Endometrial microvascular endothelial cells (primary cell): ENCODE results near the gene RANBP9. TPM values are rescaled to one million over a fixed set of nuclear protein-coding genes. Genes with fewer than 3 reads are reported as not detected.

Source experiments
- in situ Hi-C: cut with HindIII; loops from 2 replicates; pipeline ENCODE4 v1.10.0; 2017; ENCODE audit warnings: low sequenced_read_pairs, low pct_unique_long_range_greater_than_20kb; ENCODE audit errors: inconsistent ontology term
- total RNA-seq: library from RNA; depleted of rRNA; stranded (reverse); fragments of >200 nt; gene quantifications from one replicate; pipeline ENCODE4 v1.2.3, GENCODE V29; 2015; ENCODE audit errors: inconsistent ontology term

Gene RANBP9
- total RNA-seq, 1 donor from 2014 or later = 26.0 TPM

DNA sequence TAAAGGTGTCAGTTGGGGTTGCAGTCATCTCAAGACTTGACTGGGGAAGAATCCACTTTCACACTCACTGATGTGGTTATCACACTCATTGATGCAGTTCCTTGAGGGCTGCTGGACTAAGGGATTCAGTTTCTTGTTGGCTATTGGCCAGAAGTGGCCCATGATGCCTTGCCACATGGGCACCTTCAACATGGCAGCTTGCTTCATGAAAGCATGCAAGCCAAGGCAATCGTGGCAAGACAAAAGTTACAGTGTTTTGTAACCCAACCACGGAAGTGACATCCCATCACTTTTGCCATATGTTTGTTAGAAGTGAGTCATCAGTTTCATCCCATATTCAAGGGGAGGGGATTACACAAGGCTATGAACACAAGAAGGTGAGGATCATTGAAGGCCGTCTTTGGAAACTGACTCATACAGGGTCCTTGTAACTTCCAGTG lies 3.8 kb upstream of the RANBP9 start:
- in situ Hi-C loops = no loop called here

DNA sequence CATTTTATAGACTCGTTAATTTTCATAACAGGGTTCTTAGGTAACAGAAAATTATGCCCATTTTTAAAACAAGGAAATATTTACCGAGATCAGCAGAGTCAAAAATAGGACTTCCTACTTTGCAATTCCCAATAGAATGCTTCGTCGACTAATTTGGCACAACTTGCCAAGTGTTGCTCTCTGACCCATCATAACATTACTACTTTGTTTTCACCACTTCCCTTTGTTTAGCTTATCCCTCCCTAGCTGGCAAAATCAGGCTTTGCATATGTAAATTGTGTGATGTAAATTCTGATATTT lies 914 bp upstream of the RANBP9 start:
- in situ Hi-C loops = no loop called here

DNA sequence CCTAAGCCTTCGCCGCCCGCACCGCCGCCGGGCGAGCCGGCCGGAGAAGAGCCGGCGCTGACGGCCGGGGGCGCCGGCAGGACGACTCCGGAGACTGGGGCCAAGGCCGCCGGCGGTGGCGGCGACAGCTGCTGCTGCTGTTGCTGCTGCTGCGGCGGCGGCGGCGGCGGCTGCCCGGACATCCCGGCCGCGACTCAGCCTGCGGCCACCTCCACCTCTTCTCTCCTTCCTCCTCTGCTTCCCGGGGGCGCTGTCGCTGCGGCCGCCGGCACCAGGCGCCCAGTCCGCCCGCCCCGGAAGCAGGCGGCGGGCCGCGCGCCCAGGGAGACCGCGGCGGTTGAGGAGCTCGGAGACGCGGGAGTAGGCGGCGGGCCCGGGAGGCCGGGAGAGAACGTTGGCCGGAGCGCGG lies 307 bp downstream of the RANBP9 start:
- in situ Hi-C loops = no loop called here

DNA sequence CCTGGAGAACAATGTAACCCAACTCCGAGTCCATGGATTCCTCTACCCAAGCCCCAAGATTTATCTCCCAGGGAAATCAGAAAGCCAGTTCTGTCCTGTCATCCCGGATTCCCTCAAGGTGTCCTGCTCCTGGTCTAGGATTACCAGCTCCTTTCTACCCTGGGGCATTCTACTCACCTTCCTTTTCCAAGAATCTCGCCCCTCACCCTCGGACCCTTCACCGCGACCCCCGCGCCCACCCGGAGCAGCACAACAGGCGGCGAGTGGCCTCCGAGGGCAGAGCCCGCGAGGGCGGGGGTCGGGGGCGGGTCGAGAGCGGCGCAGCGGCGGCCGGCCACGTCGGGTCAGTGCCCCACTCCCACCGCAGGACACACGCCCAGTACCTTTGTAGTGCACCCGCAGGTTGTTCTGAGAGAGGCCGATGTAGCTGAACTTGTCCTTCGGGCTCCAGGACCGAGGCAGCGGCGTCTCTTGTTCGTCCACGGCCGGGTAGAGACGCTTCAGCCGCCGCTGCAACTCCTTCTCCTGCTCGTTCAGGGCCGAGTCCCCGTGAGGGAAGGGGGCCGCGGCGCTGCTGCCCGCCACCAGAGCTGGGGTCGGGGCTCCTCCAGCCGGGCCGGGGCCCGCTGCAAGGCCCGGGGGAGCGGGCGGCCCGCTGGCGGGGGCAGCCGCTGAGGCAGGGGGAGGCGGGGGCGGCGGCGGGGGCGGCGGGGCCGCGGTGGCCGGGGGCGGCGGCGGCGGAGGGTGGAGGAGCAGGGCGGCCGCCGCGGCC lies 897 bp downstream of the RANBP9 start:
- in situ Hi-C loops = no loop called here

DNA sequence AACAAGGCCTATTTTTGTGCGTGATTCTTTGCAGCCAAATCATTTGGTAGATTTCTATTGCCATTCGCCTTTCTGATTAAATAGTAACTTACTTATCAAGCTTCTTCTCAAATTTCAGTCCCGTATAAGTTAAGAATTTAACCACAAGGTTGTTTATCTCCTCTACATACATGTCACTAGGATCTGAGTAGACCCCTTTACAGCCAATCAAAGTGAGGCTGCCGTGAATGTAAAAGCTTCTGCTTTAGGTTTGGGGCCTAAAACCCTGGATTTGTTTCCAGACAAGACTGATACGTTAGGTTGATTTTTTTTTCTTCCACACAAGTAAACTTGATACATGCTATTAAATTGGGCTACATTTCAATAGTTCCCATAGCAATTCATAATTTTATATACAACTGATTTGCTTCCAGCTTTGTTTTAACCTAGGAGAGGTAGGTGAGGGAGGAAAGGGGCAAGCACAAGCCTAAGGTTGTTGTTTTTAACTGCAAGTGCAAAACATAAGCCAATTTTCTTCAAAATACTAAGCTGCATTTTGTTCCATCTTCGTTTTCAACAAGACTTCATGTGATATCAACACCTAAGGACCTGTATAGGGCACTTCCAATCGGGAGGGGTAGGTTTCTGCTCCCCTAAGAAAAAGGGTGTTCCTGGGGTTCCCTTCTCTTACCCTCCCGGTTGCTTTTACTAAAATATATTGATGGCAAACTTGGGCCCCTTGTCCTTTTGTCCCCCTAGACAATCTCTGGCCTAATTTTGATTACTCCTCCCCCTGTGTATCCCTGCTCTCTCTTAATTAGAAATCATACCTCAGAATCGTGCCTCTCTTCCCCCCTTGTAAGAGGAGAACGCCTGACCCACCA lies 1.7 kb downstream of the RANBP9 start:
- in situ Hi-C loops = no loop called here

DNA sequence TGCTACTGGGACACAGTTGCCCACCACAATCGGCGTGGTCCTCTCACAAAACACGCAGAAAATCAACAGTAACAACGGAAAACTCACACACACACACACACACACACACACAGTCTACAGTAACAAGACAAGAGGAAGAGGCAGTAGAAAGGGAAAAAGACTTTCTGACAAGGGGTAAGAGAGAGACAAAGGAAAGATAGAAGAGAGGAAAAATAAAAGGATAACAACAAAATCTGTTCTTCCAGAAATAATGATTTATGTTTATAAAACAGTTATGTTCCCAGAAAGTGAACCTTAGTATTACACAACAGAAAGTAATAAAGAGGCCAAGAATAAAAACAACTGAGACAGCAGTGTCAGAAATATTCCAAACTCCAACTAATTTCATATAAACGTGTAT lies 2.9 kb downstream of the RANBP9 start:
- in situ Hi-C loops = no loop called here

DNA sequence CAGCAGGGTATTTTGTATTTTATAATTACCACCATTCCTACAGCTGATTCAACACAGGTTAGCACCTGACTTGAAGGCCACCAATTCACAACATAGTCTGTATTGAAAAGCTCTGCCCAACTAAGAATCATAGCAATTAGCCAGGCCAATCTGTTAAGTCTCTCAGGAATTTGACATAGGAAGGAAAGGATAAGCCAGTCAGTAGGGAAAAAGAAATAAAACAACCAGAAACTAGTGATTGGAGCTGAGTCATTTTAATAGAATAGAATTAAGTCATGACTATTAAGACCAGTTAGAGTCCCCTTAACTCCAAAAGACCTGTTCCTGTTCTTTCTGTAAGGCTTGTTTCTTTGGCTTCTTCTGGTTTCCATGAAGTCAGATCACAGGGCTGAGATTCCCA lies 8.1 kb downstream of the RANBP9 start:
- in situ Hi-C loops = no loop called here

DNA sequence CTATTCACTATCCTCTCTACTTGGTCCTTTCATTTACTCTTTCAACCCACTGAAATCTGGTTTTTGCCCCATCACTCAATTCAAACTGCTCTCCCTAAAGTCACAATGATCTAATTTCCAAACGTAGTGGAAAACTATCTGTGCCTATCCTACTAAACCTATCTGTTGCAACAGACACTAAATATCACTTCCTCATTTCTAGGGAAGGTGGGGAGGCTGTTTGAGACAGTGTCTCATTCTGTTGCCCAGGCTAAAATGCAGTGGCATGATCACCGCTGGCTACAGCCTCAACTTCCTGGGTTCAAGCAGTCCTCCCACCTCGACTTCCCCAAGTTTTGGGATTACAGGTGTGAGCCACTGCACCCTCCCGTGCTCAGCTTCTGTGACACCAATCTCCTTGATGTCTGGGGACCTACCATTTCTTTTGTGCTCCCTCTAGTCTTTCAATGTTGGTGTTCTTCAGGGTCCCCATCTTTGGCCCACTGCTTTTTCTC lies 8.8 kb downstream of the RANBP9 start:
- in situ Hi-C loops = no loop called here

DNA sequence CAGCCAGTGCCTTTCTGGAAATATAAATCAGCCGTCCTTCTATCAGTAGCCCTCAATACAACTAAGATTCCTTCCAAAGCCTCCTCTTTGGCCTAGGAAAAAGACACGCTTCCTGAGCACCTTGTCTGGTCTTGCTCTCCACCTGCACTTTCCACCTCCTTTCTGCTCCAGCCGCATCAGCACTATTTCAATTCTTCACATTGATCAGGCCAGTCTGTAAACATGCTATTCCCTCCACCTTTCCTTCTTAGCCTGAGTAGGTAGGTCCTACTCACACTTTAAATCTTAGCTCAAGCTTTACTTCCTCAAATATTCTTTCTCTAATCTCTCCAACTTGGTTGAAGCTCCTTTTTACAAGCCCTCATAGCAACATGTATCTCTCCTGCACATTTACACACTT lies 11.4 kb downstream of the RANBP9 start:
- in situ Hi-C loops = no loop called here

DNA sequence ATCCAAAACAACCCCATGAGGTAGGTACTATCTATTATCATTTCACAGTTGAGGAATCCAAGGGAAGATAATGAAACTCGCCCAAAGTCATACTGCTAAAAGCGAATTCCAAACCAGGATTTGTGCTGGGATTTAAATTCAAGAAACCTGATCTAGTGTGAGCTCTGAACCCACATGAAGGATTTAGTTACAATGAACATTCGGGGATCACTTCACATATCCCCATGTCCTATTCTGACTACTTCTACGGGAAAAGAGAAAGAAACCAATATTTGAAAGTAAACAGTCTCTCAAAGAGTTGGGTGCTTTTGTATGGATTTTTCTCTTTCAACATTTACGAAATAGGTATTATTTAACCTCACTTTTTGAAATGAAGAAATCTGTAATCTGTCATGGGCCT lies 12.9 kb downstream of the RANBP9 start:
- in situ Hi-C loops = no loop called here

DNA sequence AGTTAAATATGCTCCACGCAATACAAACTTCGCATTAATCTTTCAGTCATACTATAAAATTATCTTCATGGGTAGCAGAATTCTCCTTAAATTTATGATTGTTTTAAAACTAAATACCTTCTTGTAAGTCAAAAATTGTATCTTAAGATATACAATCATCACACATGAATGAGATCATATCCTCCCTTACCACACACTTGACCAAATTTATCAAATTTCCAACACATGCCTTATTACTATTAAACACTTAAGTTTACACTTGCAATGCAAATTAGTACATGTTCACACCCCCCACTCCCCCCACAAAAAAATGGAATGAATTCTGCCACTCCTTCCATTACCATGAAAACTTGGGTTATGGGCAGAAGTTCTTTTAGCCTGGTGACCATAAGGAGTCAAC lies 13.8 kb downstream of the RANBP9 start:
- in situ Hi-C loops = no loop called here

DNA sequence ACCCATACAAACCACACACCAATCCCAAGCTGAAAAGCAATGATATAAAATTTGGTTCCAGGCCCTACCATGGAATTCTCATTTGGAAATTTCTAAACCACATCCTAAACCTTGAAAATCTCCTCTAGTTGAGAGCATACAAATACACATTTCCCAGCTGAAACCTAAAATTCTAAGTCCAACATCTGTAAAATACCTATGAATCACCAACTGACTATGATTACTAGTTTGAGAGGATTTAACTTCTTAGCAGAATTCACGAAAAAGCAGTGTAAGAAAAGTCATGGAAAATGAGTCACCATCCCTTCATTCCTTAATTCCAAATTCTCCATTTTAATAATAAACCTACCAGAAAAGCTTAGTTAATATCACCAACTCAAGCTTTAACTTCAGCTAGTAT lies 15.4 kb downstream of the RANBP9 start:
- in situ Hi-C loops = no loop called here

DNA sequence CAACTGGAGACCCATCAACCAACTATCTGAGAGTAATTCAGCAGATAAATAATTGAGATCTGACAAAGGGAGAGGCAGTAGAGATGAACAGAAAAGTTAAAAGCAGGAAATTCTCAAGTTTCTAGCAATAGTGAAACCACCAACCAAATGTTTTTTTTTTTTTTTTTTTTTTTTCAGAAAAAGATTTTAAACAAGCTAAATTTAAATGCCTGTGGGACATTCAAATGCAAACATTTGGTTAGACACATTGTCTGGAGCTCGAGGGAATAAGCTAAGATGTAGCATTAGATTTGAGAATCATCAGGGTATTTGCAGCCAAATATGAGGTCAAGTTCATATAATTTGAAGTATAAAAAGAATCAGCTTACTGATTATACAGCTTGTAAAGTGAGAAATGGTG lies 16.4 kb downstream of the RANBP9 start:
- in situ Hi-C loops = no loop called here

DNA sequence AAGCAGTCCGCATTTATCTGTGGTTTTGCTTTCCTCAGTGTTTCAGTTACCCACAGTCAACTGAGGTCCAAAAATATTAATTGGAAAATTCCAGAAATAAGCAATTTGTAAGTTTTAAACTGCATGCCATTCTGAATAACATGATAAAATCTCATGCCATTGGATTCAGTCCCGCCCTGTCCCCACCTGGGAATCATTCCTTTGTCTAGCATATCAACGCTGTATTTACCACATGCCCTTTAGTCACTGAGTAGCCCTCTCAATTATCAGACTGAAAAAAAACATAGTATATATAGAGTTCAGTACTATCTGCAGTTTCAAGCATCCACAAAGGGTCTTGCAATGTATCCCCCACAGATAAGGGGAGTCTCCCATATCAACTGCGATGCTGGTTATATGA lies 17.1 kb downstream of the RANBP9 start:
- in situ Hi-C loops = no loop called here

DNA sequence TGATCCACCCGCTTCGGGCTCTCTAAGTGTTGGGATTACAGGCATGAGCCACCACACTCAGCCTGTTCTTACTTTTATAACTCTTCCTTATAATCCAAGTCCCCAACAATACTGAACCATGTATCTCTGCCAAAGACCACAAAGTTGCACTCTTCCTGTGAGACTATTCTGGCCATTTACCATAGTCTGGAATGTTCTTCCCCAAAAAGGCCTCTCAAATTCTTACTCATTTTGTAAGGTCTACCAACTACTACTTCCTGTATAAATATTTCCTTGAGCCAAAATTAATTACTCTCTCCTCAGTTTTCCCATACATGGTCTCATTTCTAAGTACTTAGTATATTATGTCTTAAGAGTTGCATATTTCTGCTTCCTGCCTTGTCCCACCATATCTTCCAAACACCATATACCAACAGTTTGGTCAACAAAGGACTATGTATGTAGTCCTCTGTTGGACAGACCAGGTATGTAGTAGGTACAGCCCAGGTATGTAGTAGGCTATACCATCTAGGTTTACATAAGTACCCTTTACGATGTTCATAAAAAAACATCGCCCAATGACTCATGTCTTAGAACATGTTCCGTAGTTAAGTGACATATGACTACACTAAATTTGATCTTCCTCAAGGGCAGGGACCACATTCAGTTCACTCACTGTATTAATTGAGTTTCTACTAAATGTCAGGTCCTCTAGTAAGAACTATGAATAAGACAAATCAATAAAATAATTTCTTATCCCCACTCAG lies 22.0 kb downstream of the RANBP9 start:
- in situ Hi-C loops = no loop called here

DNA sequence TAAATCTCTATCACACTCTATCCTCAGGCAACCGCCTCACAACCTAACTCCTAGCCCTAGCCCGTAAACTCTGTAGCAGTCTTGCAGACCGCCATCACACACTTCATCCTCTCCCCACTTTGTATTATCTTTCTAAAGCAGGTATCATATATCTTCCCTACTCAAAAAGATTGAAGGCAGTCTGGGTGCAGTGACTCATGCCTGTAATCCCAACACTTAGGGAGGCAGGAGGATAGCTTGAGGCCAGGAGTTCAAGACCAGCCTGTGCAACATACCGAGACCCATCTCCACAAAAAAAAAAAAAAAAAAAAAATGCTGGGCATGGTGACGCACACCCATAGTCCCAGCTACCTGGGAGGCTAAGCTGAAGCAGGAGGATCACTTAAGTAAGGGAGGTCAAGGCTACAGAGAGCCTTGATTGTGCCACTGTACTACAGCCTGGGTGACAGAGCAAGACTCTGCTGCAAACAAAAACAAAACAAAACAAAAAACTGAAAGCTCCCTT lies 22.9 kb downstream of the RANBP9 start:
- in situ Hi-C loops = no loop called here

DNA sequence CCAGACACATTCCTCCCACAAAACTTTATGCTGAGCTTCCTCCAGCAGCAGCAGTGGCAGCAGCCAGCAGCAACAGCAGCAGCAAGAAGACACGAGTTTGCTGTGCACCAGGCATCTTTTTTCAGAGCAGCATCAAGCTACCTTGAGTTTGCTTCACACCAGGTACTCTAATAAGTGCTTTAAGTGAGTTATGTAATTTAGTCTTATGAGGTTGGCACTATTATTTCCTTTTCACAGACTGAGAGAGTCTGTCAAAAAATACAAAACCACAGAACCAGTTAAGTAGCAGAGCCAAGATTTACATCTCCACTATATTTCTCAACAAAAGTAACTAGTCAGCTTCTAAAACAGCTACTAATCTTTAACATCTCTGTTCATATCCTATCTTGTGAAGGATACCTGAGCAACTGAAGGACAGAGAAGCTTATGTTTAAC lies 23.7 kb downstream of the RANBP9 start:
- in situ Hi-C loops = no loop called here

DNA sequence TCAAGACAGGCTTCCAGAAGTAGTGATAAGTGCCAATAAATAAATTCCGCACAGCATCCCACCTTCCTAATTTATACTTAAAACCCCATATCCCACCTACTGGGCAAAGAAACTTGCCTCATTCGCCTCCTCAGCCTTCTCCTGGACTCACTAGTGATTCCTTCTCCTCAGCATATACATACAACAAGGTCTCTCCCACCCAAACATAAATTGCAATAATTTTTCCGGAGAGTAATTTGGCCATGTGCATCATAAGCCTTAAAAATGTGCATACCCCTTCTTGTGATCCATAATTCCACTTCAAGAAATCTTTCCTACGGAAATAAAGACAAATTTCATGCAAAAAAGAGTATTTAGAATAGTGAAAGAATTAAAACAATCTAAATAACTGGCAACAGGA lies 26.8 kb downstream of the RANBP9 start:
- in situ Hi-C loops = no loop called here

DNA sequence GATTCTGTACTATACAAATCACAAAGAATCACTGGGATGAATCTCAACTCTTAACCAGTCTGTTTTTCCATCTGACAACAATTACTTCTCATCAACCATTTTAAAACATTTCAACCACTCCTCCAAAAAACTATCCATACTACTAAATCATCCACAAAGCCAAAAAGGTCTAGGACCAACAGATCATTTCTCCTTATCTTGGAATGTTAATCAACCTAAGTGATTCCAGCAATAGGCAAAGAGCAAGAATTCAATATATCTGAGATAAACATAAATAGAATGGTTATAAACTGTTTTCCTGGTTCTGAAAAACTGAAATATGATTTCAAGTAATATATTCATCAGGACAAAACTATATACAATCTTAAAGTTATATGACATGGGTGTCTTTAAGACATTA lies 28.6 kb downstream of the RANBP9 start:
- in situ Hi-C loops = no loop called here
